HG03469 (cell line): ENCODE results near the gene ACTG2.
"Not testable (repeated sequence)": the region's sequence is repeated elsewhere in the genome, so short reads cannot be mapped to it uniquely, and the experiment has no call there.

ENCODE experiments used
- ATAC-seq: cut with Tn5 transposase; IDR thresholded peaks from one replicate; pipeline ENCODE4 v1.9.1; 2021; ENCODE audit warnings: mild to moderate bottlenecking, moderate library complexity, moderate number of reproducible peaks; ENCODE audit not compliant: unreplicated experiment

Gene ACTG2

GRCh38 chr2:73892631-73893329 is at the start of gene ACTG2:
ACTG2 (plus strand) TSS chr2:73893008; CDS start chr2:73901312, 8,304 bp downstream.
- no peak for ATAC-seq

GRCh38 chr2:73844087-73844486 is 48.7 kb upstream of the ACTG2 start:
- no peak for ATAC-seq

GRCh38 chr2:73850009-73850408 is 42.8 kb upstream of the ACTG2 start:
- ATAC-seq, result no peak

- no peak for ATAC-seq
Measured at GRCh38 chr2:73851274-73851673, 41.5 kb upstream of the ACTG2 start.

GRCh38 chr2:73852020-73852419 is 40.8 kb upstream of the ACTG2 start:
- no peak for ATAC-seq

GRCh38 chr2:73855526-73855925 is 37.3 kb upstream of the ACTG2 start:
- no peak for ATAC-seq

- ATAC-seq, result no peak
Measured at GRCh38 chr2:73856214-73856613, 36.6 kb upstream of the ACTG2 start.

- ATAC-seq, result no peak
Measured at GRCh38 chr2:73859721-73860586, 32.9 kb upstream of the ACTG2 start.

- ATAC-seq, result no peak
Measured at GRCh38 chr2:73862987-73863386, 29.8 kb upstream of the ACTG2 start.

- no peak for ATAC-seq
Measured at GRCh38 chr2:73868204-73868978, 24.4 kb upstream of the ACTG2 start.

- ATAC-seq, result no peak
Measured at GRCh38 chr2:73870084-73870483, 22.7 kb upstream of the ACTG2 start.

- no peak for ATAC-seq
Measured at GRCh38 chr2:73877071-73877802, 15.6 kb upstream of the ACTG2 start.

GRCh38 chr2:73877984-73878383 is 14.8 kb upstream of the ACTG2 start:
- ATAC-seq, result not testable (repeated sequence)

GRCh38 chr2:73885406-73885805 is 7.4 kb upstream of the ACTG2 start:
- ATAC-seq, result no peak

GRCh38 chr2:73886357-73886756 is 6.5 kb upstream of the ACTG2 start:
- no peak for ATAC-seq

GRCh38 chr2:73887596-73888353 is 5.0 kb upstream of the ACTG2 start:
- ATAC-seq, result not testable (repeated sequence)

GRCh38 chr2:73888388-73888787 is 4.4 kb upstream of the ACTG2 start:
- ATAC-seq, result no peak

GRCh38 chr2:73889206-73889605 is 3.6 kb upstream of the ACTG2 start:
- ATAC-seq, result no peak

GRCh38 chr2:73890301-73891092 is 2.3 kb upstream of the ACTG2 start:
- ATAC-seq, result no peak
